WERI-Rb-1 (cell line): ENCODE results near the gene UBE3D.

Experiments
- DNase-seq: peaks from one replicate; pipeline ENCODE4 v3.0.0-alpha.2; 2020
- H3K27ac ChIP-seq: fragments of 250-450 bp; sonication (Bioruptor Pico); 2 replicates; pipeline ENCODE4 v1.5.1; 2020; ENCODE audit warnings: mild to moderate bottlenecking, moderate library complexity
- H3K27me3 ChIP-seq: fragments of 250-450 bp; sonication (Bioruptor Pico); 2 replicates; pipeline ENCODE4 v1.5.1; 2021; ENCODE audit warnings: mild to moderate bottlenecking, low read depth, moderate library complexity; ENCODE audit not compliant: insufficient read depth, severe bottlenecking
- H3K36me3 ChIP-seq: fragments of 250-450 bp; sonication (Bioruptor Pico); 2 replicates; pipeline ENCODE4 v1.5.1; 2020; ENCODE audit warnings: mild to moderate bottlenecking, moderate library complexity
- H3K4me3 ChIP-seq: 2 replicates; pipeline ENCODE4 v1.5.1; 2011; ENCODE audit warnings: low read depth, mild to moderate bottlenecking, control low read depth, low read length
- H3K9me3 ChIP-seq: fragments of 250-450 bp; sonication (Bioruptor Pico); 2 replicates; pipeline ENCODE4 v1.5.1; 2021; ENCODE audit warnings: mild to moderate bottlenecking, moderate library complexity; ENCODE audit not compliant: severe bottlenecking
- CTCF ChIP-seq: IDR thresholded peaks from 2 replicates; pipeline ENCODE4 v1.5.1; 2011; ENCODE audit warnings: low read depth, mild to moderate bottlenecking, control low read depth, inconsistent platforms, low read length

Gene UBE3D

GRCh38 chr6:82957868-82958245 is 107.8 kb downstream of the UBE3D start:
- Histone ChIP-seq H3K36me3 (no peaks in the 10 kb centered on the region; the same call in 1 of the 2 replicates), H3K4me3 (no peak overlapping the region), H3K9me3 (no peaks in the 10 kb centered on the region), H3K27me3 (no peaks in the 10 kb centered on the region), H3K27ac (no peak overlapping the region)
- no peak for TF ChIP-seq CTCF
- DNase-seq, result no peak

GRCh38 chr6:82957171-82957867 is 108.3 kb downstream of the UBE3D start:
- H3K27ac ChIP-seq, result no peak overlapping the region
- DNase-seq, result no peak
- no peak overlapping the region for H3K4me3 ChIP-seq
- no peaks in the 10 kb centered on the region for H3K9me3 ChIP-seq
- H3K36me3 ChIP-seq, result no peaks in the 10 kb centered on the region; the same call in 1 of the 2 replicates
- no peak for TF ChIP-seq CTCF
- no peaks in the 10 kb centered on the region for H3K27me3 ChIP-seq

- Histone ChIP-seq H3K4me3 (no peak overlapping the region), H3K9me3 (no peaks in the 10 kb centered on the region), H3K27me3 (no peaks in the 10 kb centered on the region), H3K36me3 (no peaks in the 10 kb centered on the region; the same call in 1 of the 2 replicates), H3K27ac (no peak overlapping the region)
- DNase-seq, result no peak
- TF ChIP-seq CTCF, result no peak
Observed at GRCh38 chr6:82955841-82956240, 109.8 kb downstream of the UBE3D start.

- H3K4me3 ChIP-seq, result no peak overlapping the region
- no peak for DNase-seq
- H3K27ac ChIP-seq, result no peak overlapping the region
- no peaks in the 10 kb centered on the region for H3K9me3 ChIP-seq
- no peak for TF ChIP-seq CTCF
- no peaks in the 10 kb centered on the region for H3K27me3 ChIP-seq
- H3K36me3 ChIP-seq, result no peaks in the 10 kb centered on the region; the same call in 1 of the 2 replicates
Observed at GRCh38 chr6:82954937-82955577, 110.6 kb downstream of the UBE3D start.

GRCh38 chr6:82954356-82954755 is 111.3 kb downstream of the UBE3D start:
- Histone ChIP-seq H3K9me3 (no peaks in the 10 kb centered on the region), H3K27ac (no peak overlapping the region), H3K27me3 (no peaks in the 10 kb centered on the region), H3K4me3 (no peak overlapping the region), H3K36me3 (no peaks in the 10 kb centered on the region; the same call in 1 of the 2 replicates)
- DNase-seq, result no peak
- no peak for TF ChIP-seq CTCF
